Lower leg skin (tissue), 4 donors: ENCODE results near the gene ZGLP1. TPM values are rescaled to one million over a fixed set of nuclear protein-coding genes. Genes with fewer than 3 reads are reported as not detected.

Source experiments
- DNase-seq, 2 donors: peaks; one replicate each; pipeline ENCODE4 v3.0.0-alpha.2; 2019; ENCODE audit warnings: low spot score in 2 of 2
- H3K4me3 ChIP-seq: fragments of 200-600 bp; sonication (generic); 2 replicates; pipeline ENCODE4 v1.5.1; 2017; ENCODE audit warnings: mild to moderate bottlenecking, low read depth; ENCODE audit not compliant: poor library complexity, severe bottlenecking
- CTCF ChIP-seq, 3 donors: fragments of 450-650 bp; IDR thresholded peaks; one replicate each; pipeline ENCODE4 v1.5.1; 2016; ENCODE audit warnings: antibody characterized with exemption in 3 of 3, mild to moderate bottlenecking in 3 of 3, moderate library complexity in 2 of 3
- POLR2A ChIP-seq, 2 donors: fragments of 450-650 bp; IDR thresholded peaks; one replicate each; pipeline ENCODE4 v1.6.1; 2016 to 2017; ENCODE audit warnings: antibody characterized with exemption in 2 of 2, mild to moderate bottlenecking in 1 of 2, moderate library complexity in 1 of 2
- WGBS, 2 donors: methylation state at CpG; one replicate each; pipeline ENCODE4 v1.1.5; 2018; 5-methylcytosine and 5-hydroxymethylcytosine counted together
- intact Hi-C: fragments of 100-400 bp; cut with DNase I; formaldehyde crosslinking; loops from one replicate; pipeline ENCODE4 v1.15.0; 2023; ENCODE audit warnings: low total_unique reads
- total RNA-seq, 4 donors: library from RNA; depleted of rRNA; stranded (reverse); fragments of >200 nt; gene quantifications; one replicate each; pipeline ENCODE4 v1.1.0, GENCODE V29; 2016

Gene ZGLP1
- total RNA-seq, 4 donors from 2014 or later: 2.2 to 3.8 (median 2.8) TPM; not detected in 1

GRCh38 chr19:10332158-10332964, 22.7 kb upstream of the ZGLP1 start:
- WGBS, 2 donors: 37 to 38% methylated on average over 16 to 18 of the region's 18 CpGs
- H3K4me3 ChIP-seq: peak overlapping the region; percentile 65
- no peak for DNase-seq
- no peak for TF ChIP-seq POLR2A (IDR thresholded peaks at IDR 0.05)
- no peak for TF ChIP-seq CTCF (IDR thresholded peaks at IDR 0.05)
- intact Hi-C loops: loop anchor here (5.0 kb wide), 1 partner anchor 1885 kb away; no protein-coding TSS in a partner anchor

GRCh38 chr19:10329555-10329954, 19.9 kb upstream of the ZGLP1 start:
- DNase-seq: no peak
- TF ChIP-seq CTCF (IDR thresholded peaks at IDR 0.05): no peak
- TF ChIP-seq POLR2A (IDR thresholded peaks at IDR 0.05): no peak
- no peak overlapping the region for H3K4me3 ChIP-seq
- WGBS, 2 donors: 92 to 95% methylated on average over 13 of the region's 13 CpGs
- intact Hi-C loops: no loop called here

- intact Hi-C loops: no loop called here
- DNase-seq: no peak
- 95 to 98% methylated on average over 28 to 41 of the region's 41 CpGs for WGBS, 2 donors
These were observed 19.2 kb upstream of the ZGLP1 start for GRCh38 chr19:10328558-10329429.

GRCh38 chr19:10327793-10328192, 18.2 kb upstream of the ZGLP1 start:
- no peak for DNase-seq
- no peak for TF ChIP-seq POLR2A (IDR thresholded peaks at IDR 0.05)
- no peak for TF ChIP-seq CTCF (IDR thresholded peaks at IDR 0.05)
- H3K4me3 ChIP-seq: no peak overlapping the region
- WGBS, 2 donors: 89 to 99% methylated on average over 7 of the region's 7 CpGs
- intact Hi-C loops: no loop called here

More at GRCh38 chr19:10328558-10329429, 19.2 kb upstream of the ZGLP1 start:
- no peak for TF ChIP-seq POLR2A (IDR thresholded peaks at IDR 0.05)
- TF ChIP-seq CTCF (IDR thresholded peaks at IDR 0.05): no peak
- H3K4me3 ChIP-seq: no peak overlapping the region

- no peak overlapping the region for H3K4me3 ChIP-seq
- WGBS, 2 donors: 92 to 94% methylated on average over 8 of the region's 8 CpGs
- TF ChIP-seq CTCF (IDR thresholded peaks at IDR 0.05) (no peak), POLR2A (IDR thresholded peaks at IDR 0.05) (no peak)
- no peak for DNase-seq
- intact Hi-C loops: no loop called here
These were observed 16.1 kb upstream of the ZGLP1 start for GRCh38 chr19:10325732-10326131.
